Naive thymus-derived CD8-positive, alpha-beta T cell (primary cell): Measurements from ENCODE around the gene FCHSD1. TPM values are rescaled to one million over a fixed set of nuclear protein-coding genes. Genes with fewer than 3 reads are reported as not detected.

Experiments used
- ATAC-seq, 2 donors: fragments of 150-1000 bp; cut with Tn5 transposase in 1 of 2; sonication (Bioruptor Pico), chemical (Tn5 transposase) in 1 of 2; 1 replicate in 1 of 2; 2 replicates in 1 of 2; pipeline ENCODE4 v1.10.0; 2021; ENCODE audit warnings: mild to moderate bottlenecking in 2 of 2, moderate library complexity in 2 of 2
- POLR2A ChIA-PET: fragments of 350-600 bp; sonication (Branson Sonifier 250); formaldehyde crosslinking; loops from one replicate; lab custom pipeline; 2021; ENCODE audit warnings: antibody characterized with exemption; lab: Charles Lee
- DNase-seq, 10 donors: peaks; one replicate each; pipeline versions ENCODE4 v3.0.0 to v3.0.0-alpha.2; 2020 to 2022
- H3K27ac Mint-ChIP-seq, 10 donors: one replicate each; pipeline ENCODE4 v1.8.0; 2020 to 2022; ENCODE audit warnings: mild to moderate bottlenecking in 10 of 10, mixed read lengths in 10 of 10, moderate library complexity in 4 of 10, inconsistent platforms in 1 of 10
- H3K27me3 Mint-ChIP-seq, 5 donors: one replicate each; pipeline ENCODE4 v1.8.0; 2021 to 2022; ENCODE audit warnings: mixed read lengths in 5 of 5
- H3K36me3 Mint-ChIP-seq, 3 donors: one replicate each; pipeline ENCODE4 v1.8.0; 2020 to 2022; ENCODE audit warnings: mixed read lengths in 3 of 3, mild to moderate bottlenecking in 2 of 3, inconsistent platforms in 1 of 3
- H3K4me1 Mint-ChIP-seq, 4 donors: one replicate each; pipeline ENCODE4 v1.8.0; 2021 to 2022; ENCODE audit warnings: mixed read lengths in 4 of 4
- H3K4me3 Mint-ChIP-seq, 10 donors: one replicate each; pipeline ENCODE4 v1.8.0; 2020 to 2022; ENCODE audit warnings: mild to moderate bottlenecking in 10 of 10, mixed read lengths in 10 of 10, moderate library complexity in 6 of 10, inconsistent platforms in 1 of 10
- H3K9me3 Mint-ChIP-seq, 9 donors: one replicate each; pipeline ENCODE4 v1.8.0; 2020 to 2022; ENCODE audit warnings: mixed read lengths in 9 of 9, mild to moderate bottlenecking in 3 of 9, inconsistent platforms in 1 of 9, moderate library complexity in 1 of 9
- polyA plus RNA-seq, 3 donors: library from polyadenylated mRNA; unstranded; fragments of 300-500 nt; fragmentation: Illumina TruSeq; gene quantifications; one replicate each; pipeline ENCODE4 v1.2.3, GENCODE V29; 2021
- total RNA-seq, 8 experiments: library from RNA in 2 of 8; stranded (reverse) in 2 of 8; gene quantifications; one replicate each; pipeline ENCODE4 v1.2.3 and lab custom pipeline; 2021 to 2026

FCHSD1 gene
- total and polyA plus RNA-seq, 5 experiments from 2014 or later = 8.8 to 115 (median 9.4) TPM

DNA sequence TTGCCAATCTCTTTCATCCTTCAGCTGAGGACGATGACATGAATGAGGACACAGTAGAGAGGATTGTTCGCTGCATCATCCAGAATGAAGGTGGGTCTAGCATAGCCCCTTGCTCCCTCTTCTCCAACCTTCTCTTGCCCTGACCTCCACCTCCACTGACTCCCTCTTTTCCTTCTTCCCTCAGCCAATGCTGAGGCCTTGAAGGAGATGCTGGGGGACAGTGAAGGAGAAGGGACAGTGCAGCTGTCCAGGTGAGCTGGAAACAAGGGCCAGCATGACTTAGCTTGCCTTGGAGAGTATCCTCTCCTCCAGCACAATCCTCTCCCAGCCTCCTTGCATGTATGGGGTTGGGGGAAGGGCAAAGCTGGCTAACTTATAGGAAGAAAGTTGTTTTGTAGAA lies 12.4 kb downstream of the FCHSD1 start:
- POLR2A ChIA-PET = interaction anchor here (0.8 to 6.8 kb wide), 4 partner anchors 10 to 44 kb away, joined by 3 to 107 read pairs (median 20); partner anchors contain the start of genes DIAPH1 and FCHSD1
- H3K27me3 Mint-ChIP-seq = no peaks in the 10 kb centered on the region
- ATAC-seq = no peak
- H3K36me3 Mint-ChIP-seq = peaks cover 0 to 25% (median 2%) of the 10 kb centered on the region in 3 donors
- peak overlapping the region in 8 of 10 donors; percentile 19 to 96 (median 90) for H3K27ac Mint-ChIP-seq
- DNase-seq = no peak
- peaks cover 19 to 41% (median 35%) of the 10 kb centered on the region in 4 donors for H3K4me1 Mint-ChIP-seq
- H3K4me3 Mint-ChIP-seq = peak overlapping the region; percentile 82 to 97 (median 92)
- H3K9me3 Mint-ChIP-seq = no peaks in the 10 kb centered on the region

DNA sequence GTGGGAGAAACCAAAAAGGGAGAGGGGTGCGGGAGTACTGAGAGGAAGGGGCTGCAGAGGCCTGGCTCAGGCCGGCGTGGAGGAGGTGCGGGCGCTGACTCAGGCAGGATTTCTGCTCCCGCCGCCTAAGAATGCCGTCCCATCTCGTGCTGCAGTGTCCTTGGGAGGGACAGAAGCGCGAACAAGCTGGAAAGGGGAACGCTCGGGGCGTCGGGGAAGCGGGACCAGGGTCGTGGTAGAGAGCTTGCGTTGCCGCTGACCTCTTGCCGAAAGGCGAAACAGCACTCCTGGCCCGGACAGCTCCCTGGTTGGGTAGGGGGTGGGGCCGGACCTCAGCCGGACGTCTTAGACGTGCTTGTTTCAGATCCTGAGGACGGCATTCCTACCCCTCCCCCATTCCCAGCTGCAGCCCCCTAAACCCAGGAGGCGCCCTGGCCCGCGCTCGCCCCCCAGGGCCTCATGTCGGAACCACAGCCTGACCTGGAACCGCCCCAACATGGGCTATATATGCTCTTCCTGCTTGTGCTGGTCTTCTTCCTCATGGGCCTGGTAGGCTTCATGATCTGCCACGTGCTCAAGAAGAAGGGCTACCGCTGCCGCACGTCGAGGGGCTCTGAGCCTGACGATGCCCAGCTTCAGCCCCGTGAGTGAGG lies 13.3 kb downstream of the FCHSD1 start:
- Mint-ChIP-seq H3K9me3 (no peaks in the 10 kb centered on the region), H3K27ac (peak overlapping the region; percentile 19 to 96 (median 90)), H3K36me3 (peaks cover 0 to 23% (median 2%) of the 10 kb centered on the region in 3 donors), H3K27me3 (no peaks in the 10 kb centered on the region), H3K4me1 (peaks cover 21 to 48% (median 37%) of the 10 kb centered on the region in 4 donors), H3K4me3 (peak overlapping the region; percentile 82 to 97 (median 92))
- DNase-seq (peak; percentile 43 to 84 (median 62)), ATAC-seq (peak; percentile 50 to 63)
- POLR2A ChIA-PET = interaction anchor here (0.5 to 6.8 kb wide), 16 partner anchors 10 to 331 kb away, joined by 3 to 107 read pairs (median 8); partner anchors contain the start of genes DELE1, DIAPH1, FCHSD1 and RNF14

DNA sequence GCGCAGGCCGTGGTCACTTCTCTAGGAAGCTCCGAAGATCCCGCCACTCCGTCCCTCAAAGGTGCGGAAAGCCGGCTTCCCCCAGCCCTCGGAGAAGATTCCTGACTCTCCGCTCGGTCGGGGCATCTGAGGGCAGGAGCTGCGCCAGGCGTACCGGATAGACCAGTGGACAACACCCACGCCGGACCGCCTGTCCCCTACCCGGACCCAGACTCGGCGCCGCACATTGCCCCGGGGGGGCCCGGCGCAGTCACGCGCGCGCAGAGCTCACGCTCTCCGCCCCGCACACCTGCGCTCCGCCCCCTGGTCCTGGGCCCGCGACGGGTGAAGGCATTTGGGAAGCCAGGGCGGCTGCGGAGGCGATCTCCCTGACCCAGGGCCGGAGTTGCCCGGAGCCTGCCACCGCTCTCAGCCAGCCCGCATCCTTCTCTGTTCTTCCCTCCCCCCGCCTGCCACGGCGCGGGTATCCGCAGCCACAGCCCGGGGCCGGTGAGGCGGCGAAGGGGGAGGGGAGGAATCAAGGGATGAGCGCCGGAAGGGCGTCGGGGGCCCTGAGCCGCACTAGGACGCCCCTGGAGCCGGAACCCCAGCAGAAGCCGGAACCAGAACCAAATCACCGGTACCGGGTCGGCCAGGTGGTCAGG lies 14.0 kb downstream of the FCHSD1 start:
- Mint-ChIP-seq H3K4me1 (peaks cover 23 to 55% (median 39%) of the 10 kb centered on the region in 4 donors), H3K4me3 (peak overlapping the region; percentile 82 to 97 (median 92)), H3K36me3 (peaks cover 0 to 23% (median 6%) of the 10 kb centered on the region in 3 donors), H3K9me3 (no peaks in the 10 kb centered on the region), H3K27ac (peak overlapping the region; percentile 19 to 96 (median 90)), H3K27me3 (no peaks in the 10 kb centered on the region)
- POLR2A ChIA-PET = interaction anchor here (0.8 to 6.8 kb wide), 19 partner anchors 9 to 331 kb away, joined by 3 to 107 read pairs (median 7); partner anchors contain the start of genes DELE1, DIAPH1, FCHSD1 and RNF14
- DNase-seq (peak in 9 of 10 donors; percentile 25 to 72 (median 55)), ATAC-seq (peak; percentile 64 to 68)

DNA sequence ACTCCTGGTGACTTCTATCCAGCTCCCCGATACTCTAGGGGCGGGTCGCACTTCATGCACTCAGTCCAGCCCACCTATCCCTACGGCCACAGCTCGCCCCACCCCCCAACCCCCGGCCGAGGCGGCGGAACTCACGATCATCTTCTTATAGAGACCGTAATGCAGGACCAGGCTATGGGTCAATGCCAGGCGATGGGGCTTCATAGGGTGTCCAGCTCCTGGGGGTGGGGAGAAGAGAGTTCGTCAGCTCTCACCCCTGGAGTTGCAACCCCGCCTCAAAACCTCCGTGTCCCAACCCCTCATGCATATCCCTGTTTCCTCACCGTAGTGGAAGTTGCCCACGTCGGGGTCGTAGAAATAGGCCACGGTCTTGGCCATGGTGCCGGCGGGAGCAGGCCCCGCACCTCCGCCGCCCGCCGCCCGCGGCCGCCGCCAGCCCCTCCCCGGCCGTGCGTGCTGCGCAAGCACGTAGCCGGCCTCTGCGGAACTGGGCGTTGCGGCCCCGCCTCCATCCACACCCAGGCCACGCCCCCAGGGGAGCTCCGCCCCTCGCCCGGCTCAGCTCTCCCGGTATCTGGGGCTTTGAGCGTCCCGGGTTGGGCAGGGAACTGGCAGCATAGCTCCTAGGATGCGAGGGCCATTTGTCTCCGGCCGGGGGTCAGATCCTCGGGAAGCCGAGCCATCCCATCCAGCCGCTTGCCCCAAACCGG lies 14.7 kb downstream of the FCHSD1 start, which contains the start of the genes HDAC3 and RELL2:
TSS of gene HDAC3 (minus strand) at position 437 of the 710 bp plus-strand sequence. CDS start at position 378, 59 bp downstream.
TSS of gene RELL2 (plus strand) at position 585 of the 710 bp plus-strand sequence. CDS start 1,229 bp downstream, outside the sequence.
- Mint-ChIP-seq H3K4me1 (peaks cover 23 to 50% (median 39%) of the 10 kb centered on the region in 4 donors), H3K9me3 (no peaks in the 10 kb centered on the region), H3K27me3 (no peaks in the 10 kb centered on the region), H3K36me3 (peaks cover 0 to 23% (median 6%) of the 10 kb centered on the region in 3 donors), H3K27ac (peak within 1 kb of the TSS; percentile 31 to 97 (median 92)), H3K4me3 (peak within 1 kb of the TSS; percentile 85 to 97 (median 92))
- ATAC-seq (peak; percentile 73 to 83), DNase-seq (peak; percentile 86 to 97 (median 94))
- POLR2A ChIA-PET = interaction anchor here (0.7 to 6.8 kb wide), 20 partner anchors 8 to 332 kb away, joined by 3 to 107 read pairs (median 6); partner anchors contain the start of genes DELE1, DIAPH1, FCHSD1 and RNF14

DNA sequence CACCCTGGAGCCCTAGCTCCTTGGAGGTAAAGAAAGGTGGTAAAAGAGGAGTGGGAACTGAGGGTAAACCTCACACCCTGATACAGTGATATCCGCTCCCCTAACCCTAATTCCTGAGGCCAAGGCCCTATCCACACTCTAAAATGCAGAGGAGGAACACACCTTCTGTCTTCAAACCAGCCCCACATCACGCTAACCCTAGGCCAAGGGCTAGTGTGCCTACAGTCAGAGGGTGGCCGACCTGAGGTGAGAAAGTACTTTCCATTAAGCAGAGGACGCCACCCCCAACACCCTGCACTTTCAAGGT lies 15.2 kb downstream of the FCHSD1 start:
- DNase-seq = peak in 2 of 10 donors; percentile 21 to 41
- Mint-ChIP-seq H3K36me3 (peaks cover 0 to 26% (median 6%) of the 10 kb centered on the region in 3 donors), H3K9me3 (no peaks in the 10 kb centered on the region), H3K4me3 (peak overlapping the region; percentile 85 to 97 (median 92)), H3K27ac (peak overlapping the region; percentile 31 to 97 (median 91)), H3K27me3 (no peaks in the 10 kb centered on the region), H3K4me1 (peaks cover 23 to 50% (median 39%) of the 10 kb centered on the region in 4 donors)
- no peak for ATAC-seq
- POLR2A ChIA-PET = interaction anchor here (0.7 to 6.8 kb wide), 15 partner anchors 8 to 333 kb away, joined by 3 to 107 read pairs (median 7); partner anchors contain the start of genes DIAPH1, FCHSD1, RNF14 and TAF7

DNA sequence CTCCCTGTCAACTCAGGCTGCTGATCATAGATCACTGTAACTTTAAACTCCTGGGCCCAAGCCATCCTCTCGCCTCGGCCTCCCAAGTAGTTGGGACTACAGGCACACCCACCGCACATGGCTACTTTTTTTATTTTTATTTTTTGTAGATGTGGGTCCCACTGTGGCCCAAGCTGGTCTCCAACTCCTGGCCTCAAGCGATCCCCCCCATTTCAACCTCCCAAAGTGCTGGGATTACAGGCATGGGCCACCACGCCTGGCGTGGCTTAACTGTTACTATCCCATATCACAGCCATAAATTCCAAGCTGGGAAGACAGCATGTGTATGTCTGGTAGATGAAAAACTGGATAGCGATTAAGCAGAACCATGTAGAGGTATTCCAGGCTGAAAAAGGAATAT lies 15.6 kb downstream of the FCHSD1 start:
- Mint-ChIP-seq H3K4me3 (peak overlapping the region; percentile 85 to 97 (median 92)), H3K27me3 (no peaks in the 10 kb centered on the region), H3K36me3 (peaks cover 0 to 24% (median 4%) of the 10 kb centered on the region in 3 donors), H3K9me3 (no peaks in the 10 kb centered on the region), H3K27ac (peak overlapping the region in 9 of 10 donors; percentile 31 to 97 (median 91)), H3K4me1 (peaks cover 23 to 50% (median 39%) of the 10 kb centered on the region in 4 donors)
- DNase-seq = no peak
- no peak for ATAC-seq
- POLR2A ChIA-PET = interaction anchor here (0.7 to 6.8 kb wide), 9 partner anchors 11 to 315 kb away, joined by 3 to 107 read pairs (median 9); partner anchors contain the start of genes DIAPH1, FCHSD1 and TAF7

DNA sequence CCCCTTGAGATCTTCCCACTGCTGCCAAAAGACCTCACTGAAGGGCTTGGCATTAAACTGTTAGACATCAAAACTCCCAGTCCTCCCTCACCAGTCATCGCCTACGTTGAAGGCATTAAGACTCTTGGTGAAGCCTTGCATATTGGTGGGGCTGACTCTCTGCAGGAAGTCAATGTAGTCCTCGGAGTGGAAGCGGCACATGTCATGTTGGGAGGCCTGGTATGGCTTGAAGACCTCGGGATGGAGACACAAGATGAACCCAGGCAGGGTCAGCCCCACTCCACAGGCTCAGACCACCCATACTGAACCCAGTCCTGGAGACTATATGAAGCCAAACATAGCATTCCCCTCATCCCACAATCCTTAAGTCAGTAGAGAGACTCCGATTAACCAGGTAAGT lies 16.5 kb downstream of the FCHSD1 start:
- peak overlapping the region in 4 of 10 donors; percentile 15 to 74 (median 59) for H3K27ac Mint-ChIP-seq

DNA sequence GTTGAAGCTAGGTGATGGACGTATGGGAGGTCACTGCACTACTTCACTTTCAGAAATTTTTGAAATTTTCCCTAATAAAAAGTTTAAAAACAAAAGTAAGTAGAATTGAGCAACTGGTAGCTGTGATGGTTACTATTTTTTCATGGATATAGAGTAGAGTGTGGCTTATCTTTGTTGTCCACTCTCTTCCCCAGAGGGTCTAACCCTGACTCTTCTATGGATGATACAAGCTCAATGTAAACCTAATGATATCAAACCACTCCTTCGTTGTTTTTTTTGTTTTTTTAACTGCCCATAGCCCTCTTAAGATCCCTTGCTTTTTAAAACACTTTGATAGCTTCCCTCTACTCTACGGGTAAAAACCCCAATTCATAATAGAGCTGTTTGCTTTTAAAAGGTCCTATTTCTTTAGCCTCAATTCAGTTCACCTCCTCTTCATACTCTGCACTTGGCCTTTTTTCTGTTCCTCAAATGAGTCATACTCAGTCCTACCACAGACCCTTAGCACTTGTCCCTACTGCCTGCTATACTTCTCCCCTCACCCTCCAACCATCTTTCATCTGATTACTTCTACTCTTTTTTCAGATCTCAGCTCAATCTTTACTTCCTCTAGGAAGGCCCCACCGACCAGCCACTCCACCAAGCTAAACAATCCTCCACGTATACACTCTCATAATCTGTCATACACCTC lies 17.2 kb downstream of the FCHSD1 start:
- H3K36me3 Mint-ChIP-seq = peaks cover 0 to 40% (median 6%) of the 10 kb centered on the region in 3 donors
- no peaks in the 10 kb centered on the region for H3K27me3 Mint-ChIP-seq
- peak overlapping the region in 6 of 10 donors; percentile 2 to 97 (median 28) for H3K4me3 Mint-ChIP-seq
- DNase-seq = no peak
- peaks cover 27 to 48% (median 39%) of the 10 kb centered on the region in 4 donors for H3K4me1 Mint-ChIP-seq
- POLR2A ChIA-PET = interaction anchor here (0.6 to 0.8 kb wide), 4 partner anchors 8 to 69 kb away, joined by 3 to 5 read pairs (median 4); no protein-coding TSS in a partner anchor
- no peaks in the 10 kb centered on the region for H3K9me3 Mint-ChIP-seq
- peak overlapping the region in 6 of 10 donors; percentile 1 to 70 (median 42) for H3K27ac Mint-ChIP-seq
- no peak for ATAC-seq

More for the DNA sequence above, 16.5 kb downstream of the FCHSD1 start:
- H3K4me3 Mint-ChIP-seq = peak overlapping the region in 9 of 10 donors; percentile 85 to 97 (median 92)
- DNase-seq (no peak), ATAC-seq (no peak)
- H3K4me1 Mint-ChIP-seq = peaks cover 25 to 50% (median 39%) of the 10 kb centered on the region in 4 donors
- H3K27me3 Mint-ChIP-seq = no peaks in the 10 kb centered on the region
- POLR2A ChIA-PET = interaction anchor here (0.5 to 6.8 kb wide), 3 partner anchors 14 to 1330 kb away, joined by 3 to 107 read pairs (median 36); partner anchors contain the start of genes DIAPH1 and FCHSD1
- no peaks in the 10 kb centered on the region for H3K9me3 Mint-ChIP-seq
- H3K36me3 Mint-ChIP-seq = peaks cover 0 to 33% (median 6%) of the 10 kb centered on the region in 3 donors

DNA sequence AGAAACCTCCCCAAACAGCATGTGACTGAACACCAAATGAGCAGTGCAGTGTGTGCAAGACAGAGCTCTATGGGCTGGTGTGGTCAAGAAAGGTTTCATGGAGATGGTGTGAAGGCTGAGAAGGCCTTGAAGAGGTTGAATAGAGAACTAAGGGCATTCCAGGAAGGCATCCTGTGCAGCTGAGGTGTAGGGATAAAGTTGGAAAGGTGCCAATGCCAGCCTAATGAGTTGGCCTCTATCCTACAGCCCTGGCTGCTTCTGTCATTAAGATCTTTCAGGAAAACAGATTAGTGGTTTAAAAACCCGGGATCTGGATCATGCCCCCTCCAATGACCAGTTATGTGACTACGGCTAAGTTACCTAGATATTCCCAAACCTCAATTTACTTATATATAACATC lies 18.6 kb downstream of the FCHSD1 start:
- ATAC-seq (no peak), DNase-seq (no peak)
- POLR2A ChIA-PET = interaction anchor here (1.6 kb wide), 1 partner anchor 34 kb away, joined by 3 read pairs; no protein-coding TSS in a partner anchor
- Mint-ChIP-seq H3K4me3 (no peak overlapping the region), H3K9me3 (no peaks in the 10 kb centered on the region), H3K4me1 (peaks cover 26 to 40% (median 30%) of the 10 kb centered on the region in 4 donors), H3K36me3 (peaks cover 0 to 53% (median 6%) of the 10 kb centered on the region in 3 donors), H3K27ac (no peak overlapping the region), H3K27me3 (no peaks in the 10 kb centered on the region)

DNA sequence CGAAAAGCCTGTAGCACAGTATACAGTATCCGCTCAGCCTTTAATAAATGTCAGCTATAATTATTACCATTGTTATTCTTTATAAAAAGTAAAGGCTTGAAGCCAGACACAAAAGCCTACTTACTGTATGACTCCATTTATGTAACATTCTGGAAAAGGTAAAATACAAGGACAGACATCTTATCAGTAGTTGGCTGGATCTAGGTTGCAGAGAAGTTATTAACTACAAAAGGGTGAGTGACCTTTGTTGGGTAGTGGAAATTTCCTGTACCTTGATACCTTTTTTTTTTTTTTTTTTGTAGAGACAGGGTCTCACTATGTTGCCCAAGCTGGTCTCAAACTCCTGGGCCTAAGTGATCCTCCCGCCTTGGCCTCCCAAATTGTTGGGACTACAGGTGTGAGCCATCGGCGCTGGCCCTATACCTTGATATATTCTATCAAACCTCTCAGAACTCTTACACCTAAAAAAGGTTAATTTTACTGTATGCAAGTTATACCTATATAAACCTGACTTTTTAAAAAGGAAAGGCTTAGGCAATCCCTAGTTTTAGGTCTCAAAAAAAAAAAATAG lies 20.6 kb downstream of the FCHSD1 start:
- POLR2A ChIA-PET = interaction anchor here (0.7 to 1.1 kb wide), 3 partner anchors 14 to 38 kb away, joined by 3 to 8 read pairs (median 6); no protein-coding TSS in a partner anchor
- H3K9me3 Mint-ChIP-seq = no peaks in the 10 kb centered on the region
- no peak overlapping the region for H3K4me3 Mint-ChIP-seq
- peaks cover 3 to 69% (median 8%) of the 10 kb centered on the region in 3 donors for H3K36me3 Mint-ChIP-seq
- no peak overlapping the region for H3K27ac Mint-ChIP-seq
- H3K4me1 Mint-ChIP-seq = peaks cover 20 to 32% (median 28%) of the 10 kb centered on the region in 4 donors
- no peaks in the 10 kb centered on the region for H3K27me3 Mint-ChIP-seq
- ATAC-seq (no peak), DNase-seq (no peak)
